GM10248 (cell line): ENCODE results near the gene EDAR.
A peak's percentile ranks its signal among the peaks of the same experiment; 100 is the strongest.

Experiments used
- CTCF ChIA-PET: fragments of 300-600 bp; sonication (Branson Sonifier 250); formaldehyde crosslinking; extraction: SDS; loops from one replicate; lab custom pipeline; 2021; ENCODE audit warnings: antibody characterized with exemption; lab: Yijun Ruan, JAX
- POLR2A ChIA-PET: fragments of 350-650 bp; sonication (Branson Sonifier 250); formaldehyde crosslinking; extraction: SDS; loops from one replicate; lab custom pipeline; 2020; ENCODE audit warnings: antibody characterized with exemption; lab: Yijun Ruan, JAX
- DNase-seq: peaks from one replicate; pipeline ENCODE4 v3.0.0; 2012; ENCODE audit errors: extremely low spot score
- TF ChIP-seq, protein P1 (sequence below): IDR thresholded peaks from 2 replicates; pipeline ENCODE4 v1.5.1; 2012; ENCODE audit warnings: mild to moderate bottlenecking, low read depth; ENCODE audit errors: extremely low read depth, missing control alignments, control extremely low read depth

EDAR gene

DNA sequence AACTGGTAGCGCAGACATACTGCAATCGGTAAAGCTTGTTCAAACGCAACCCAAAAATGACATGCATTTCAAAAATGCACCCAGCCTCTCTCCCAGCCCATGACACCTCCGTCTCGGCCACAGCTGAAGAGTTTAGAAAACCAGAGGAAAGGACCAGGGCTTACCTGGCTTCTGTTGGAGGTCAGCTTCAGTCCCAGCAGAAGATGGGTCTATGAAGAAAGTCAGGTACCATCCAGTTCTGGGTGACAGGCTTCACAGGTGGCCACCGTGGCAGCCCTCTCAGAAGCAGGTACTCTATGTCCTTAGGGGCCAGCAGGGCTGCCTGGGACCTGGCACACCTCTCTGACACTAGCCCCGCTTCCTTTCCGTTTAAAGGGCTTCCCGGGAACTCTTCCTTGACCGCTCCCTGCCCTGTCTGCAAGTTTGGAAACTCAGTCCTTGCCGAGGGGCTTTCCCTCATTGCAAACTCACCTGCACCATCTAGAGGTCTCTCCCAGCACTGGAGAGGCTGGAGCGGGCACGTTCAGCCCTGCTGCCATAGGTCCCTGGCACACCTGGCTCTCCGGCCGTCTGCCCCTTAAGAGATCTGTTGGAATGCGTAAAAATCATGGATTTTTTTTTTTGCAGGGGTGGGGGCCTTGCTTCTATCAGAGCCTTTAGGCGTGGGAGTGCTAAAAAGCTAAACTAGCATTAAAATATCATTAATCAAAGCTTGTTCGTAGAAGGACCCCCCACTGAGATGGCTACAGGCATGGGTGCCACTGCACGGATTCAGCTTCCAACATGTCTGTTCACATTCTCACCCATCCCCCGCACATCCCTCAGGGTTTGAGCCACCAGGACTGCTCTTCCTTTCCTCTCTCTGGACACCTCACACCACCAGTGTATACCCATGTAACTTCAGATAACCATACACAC is at the start of gene EDAR:
TSS of gene EDAR (minus strand) at position 425 of the 918 bp plus-strand sequence. CDS start 58,206 bp downstream, outside the sequence.
- ChIA-PET POLR2A (no interaction called here), CTCF (interaction anchor here (0.6 to 1.1 kb wide), 2 partner anchors 94 to 339 kb away, joined by 3 to 4 read pairs; no protein-coding TSS in a partner anchor)
- TF ChIP-seq, protein P1, sequence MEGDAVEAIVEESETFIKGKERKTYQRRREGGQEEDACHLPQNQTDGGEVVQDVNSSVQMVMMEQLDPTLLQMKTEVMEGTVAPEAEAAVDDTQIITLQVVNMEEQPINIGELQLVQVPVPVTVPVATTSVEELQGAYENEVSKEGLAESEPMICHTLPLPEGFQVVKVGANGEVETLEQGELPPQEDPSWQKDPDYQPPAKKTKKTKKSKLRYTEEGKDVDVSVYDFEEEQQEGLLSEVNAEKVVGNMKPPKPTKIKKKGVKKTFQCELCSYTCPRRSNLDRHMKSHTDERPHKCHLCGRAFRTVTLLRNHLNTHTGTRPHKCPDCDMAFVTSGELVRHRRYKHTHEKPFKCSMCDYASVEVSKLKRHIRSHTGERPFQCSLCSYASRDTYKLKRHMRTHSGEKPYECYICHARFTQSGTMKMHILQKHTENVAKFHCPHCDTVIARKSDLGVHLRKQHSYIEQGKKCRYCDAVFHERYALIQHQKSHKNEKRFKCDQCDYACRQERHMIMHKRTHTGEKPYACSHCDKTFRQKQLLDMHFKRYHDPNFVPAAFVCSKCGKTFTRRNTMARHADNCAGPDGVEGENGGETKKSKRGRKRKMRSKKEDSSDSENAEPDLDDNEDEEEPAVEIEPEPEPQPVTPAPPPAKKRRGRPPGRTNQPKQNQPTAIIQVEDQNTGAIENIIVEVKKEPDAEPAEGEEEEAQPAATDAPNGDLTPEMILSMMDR: peak; percentile 49
- peak; percentile 63 for DNase-seq

DNA sequence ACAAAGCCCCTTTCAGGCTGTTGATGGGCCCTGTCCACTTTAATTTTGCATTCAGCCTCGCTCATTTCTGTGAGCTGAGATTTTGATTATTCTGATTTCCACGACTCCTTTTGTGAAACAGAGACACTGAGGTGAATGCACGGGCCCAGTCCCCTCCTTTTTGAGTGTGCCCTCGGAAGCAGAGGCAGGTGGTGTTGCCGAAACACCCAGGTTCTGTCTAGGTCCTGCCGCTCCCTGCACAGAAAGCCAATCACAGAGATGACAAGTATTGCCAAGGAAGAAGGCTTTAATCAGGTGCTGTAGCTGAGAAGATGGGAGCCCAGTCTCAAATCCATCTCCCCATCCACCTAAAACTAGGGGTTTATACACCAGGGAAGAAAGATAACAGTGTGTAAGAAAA is 44.2 kb upstream of the EDAR start:
- no peak for DNase-seq
- ChIA-PET CTCF (no interaction called here), POLR2A (no interaction called here)
- TF ChIP-seq, protein P1: no peak

DNA sequence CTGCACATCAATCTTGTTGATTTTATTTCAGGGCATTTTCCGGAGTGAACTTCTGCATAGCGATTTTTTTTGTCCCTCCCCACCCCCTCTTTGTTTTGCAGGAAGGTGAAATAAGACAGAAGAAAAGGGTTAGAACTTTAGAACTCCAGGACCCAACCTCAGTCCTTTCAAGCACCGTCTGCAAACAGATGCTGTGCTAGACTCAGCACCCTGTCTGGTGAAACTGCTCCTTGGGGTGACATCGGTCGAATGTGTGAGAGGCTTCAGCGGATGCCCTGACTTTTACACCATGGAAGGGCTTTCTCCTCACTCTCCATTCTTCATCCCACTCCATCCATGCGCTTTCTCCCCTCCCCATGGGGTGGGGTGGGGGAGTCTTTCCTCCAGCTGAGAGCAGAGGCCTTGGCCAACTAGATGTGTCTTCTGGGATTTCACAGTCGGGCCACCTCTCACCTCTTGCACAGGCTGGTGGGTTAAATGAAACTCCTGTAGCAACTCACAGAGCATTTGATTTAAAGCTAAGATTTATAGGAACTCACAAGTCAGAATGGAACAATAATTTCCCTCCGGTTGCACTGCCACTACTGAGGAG is 43.3 kb upstream of the EDAR start:
- DNase-seq: no peak
- POLR2A ChIA-PET: no interaction called here
- TF ChIP-seq, protein P1: no peak
- CTCF ChIA-PET: interaction anchor here (1.8 kb wide), 1 partner anchor 8 kb away, joined by 4 read pairs; no protein-coding TSS in a partner anchor

DNA sequence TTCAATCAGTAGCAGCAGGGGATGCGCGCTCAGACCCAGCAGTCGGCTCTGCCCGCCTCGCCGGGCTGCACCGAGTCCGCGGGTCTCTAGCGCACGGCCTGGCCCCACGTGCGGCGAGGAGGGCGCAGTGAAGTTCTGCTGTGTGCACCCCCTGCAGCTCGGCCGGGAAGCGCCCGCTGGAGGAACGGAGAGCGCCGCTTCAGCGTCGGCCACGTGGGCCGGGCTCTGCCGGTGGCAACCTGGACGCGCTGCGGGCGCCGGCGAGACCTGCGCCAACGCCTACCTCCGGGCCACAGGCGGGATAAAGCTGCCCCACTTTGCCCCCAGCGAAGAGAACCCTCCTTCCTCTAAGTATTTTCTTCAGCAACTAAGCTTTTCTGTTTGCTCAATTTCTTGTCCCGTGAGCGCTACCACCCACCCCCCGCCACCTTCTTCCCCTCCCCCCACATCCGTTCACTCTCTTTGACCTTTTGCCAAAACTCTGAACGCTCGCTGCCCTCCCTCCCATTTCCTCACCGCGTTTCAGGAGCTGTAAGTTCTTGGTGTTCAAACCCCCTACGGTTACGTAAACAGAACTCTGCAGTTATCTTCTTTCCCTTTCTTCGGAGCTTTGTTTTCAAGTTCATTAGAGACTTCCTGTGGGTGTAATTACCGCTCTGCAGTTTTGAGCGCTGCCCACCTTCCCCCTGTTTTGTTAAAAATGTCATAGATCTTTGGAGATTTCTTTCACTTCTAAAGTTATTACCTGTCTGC is 42.6 kb upstream of the EDAR start:
- CTCF ChIA-PET: interaction anchor here (1.8 kb wide), 1 partner anchor 8 kb away, joined by 4 read pairs; no protein-coding TSS in a partner anchor
- peak; percentile 36 for DNase-seq
- POLR2A ChIA-PET: no interaction called here

DNA sequence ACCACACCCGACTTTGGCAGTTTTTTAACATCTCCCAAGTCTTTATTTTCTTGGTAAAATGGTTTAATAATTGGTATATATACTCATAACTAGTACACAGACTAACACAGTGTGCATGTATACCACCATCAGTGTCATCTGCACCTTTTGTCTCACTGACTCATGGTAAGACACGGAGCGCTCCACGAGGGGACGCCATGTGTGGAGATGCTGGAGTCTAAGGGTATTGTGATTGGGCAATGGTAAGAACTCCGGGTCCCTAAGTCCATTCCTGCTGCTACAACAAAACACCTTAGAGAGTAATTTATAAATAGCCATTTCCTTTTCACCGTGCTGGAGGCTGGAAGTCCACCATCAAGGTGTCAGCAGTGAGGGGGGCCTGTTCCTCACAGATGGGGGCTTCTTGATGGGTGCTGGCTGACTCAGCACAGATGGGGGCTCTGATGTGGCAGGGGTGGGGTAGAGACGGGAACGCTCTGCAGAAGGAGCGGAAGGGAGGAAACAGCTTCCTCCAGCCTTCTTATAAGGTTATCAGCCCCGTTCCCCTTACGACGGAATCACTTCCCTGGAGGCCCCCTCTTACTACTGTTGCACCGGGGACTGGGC is 42.0 kb upstream of the EDAR start:
- DNase-seq: no peak
- ChIA-PET POLR2A (no interaction called here), CTCF (interaction anchor here (1.8 kb wide), 1 partner anchor 7 kb away, joined by 4 read pairs; no protein-coding TSS in a partner anchor)
- TF ChIP-seq, protein P1: no peak

More for the DNA sequence above, 42.6 kb upstream of the EDAR start:
- TF ChIP-seq, protein P1: no peak
